Neural progenitor cell (in vitro differentiated cells): ENCODE measurements around the gene NDUFB3. TPM values are rescaled to one million over a fixed set of nuclear protein-coding genes. Genes with fewer than 3 reads are reported as not detected.

Experiments used
- DNase-seq: peaks from one replicate; pipeline ENCODE4 v3.0.0-alpha.2; 2016; ENCODE audit warnings: low spot score
- H2AFZ ChIP-seq: fragments of 200-600 bp; sonication (generic); replicated peaks from 2 replicates; pipeline ENCODE4 v1.6.1; 2016; ENCODE audit warnings: antibody characterized with exemption
- H3F3A ChIP-seq: fragments of 200-600 bp; sonication (generic); 2 replicates; pipeline ENCODE4 v1.6.1; 2016; ENCODE audit warnings: antibody characterized with exemption, low read depth
- H3K27ac ChIP-seq: fragments of 200-600 bp; sonication (generic); 2 replicates; pipeline ENCODE4 v1.5.1; 2016; ENCODE audit warnings: mild to moderate bottlenecking
- H3K27me3 ChIP-seq: fragments of 200-600 bp; sonication (generic); 2 replicates; pipeline ENCODE4 v1.6.1; 2016; ENCODE audit warnings: mild to moderate bottlenecking, moderate library complexity
- H3K36me3 ChIP-seq: fragments of 200-600 bp; sonication (generic); 2 replicates; pipeline ENCODE4 v1.5.1; 2016
- H3K4me1 ChIP-seq: fragments of 200-600 bp; sonication (generic); 2 replicates; pipeline ENCODE4 v1.6.1; 2016; ENCODE audit warnings: mixed run types
- H3K4me2 ChIP-seq: fragments of 200-600 bp; sonication (generic); 2 replicates; pipeline ENCODE4 v1.6.1; 2016
- H3K4me3 ChIP-seq: fragments of 200-600 bp; sonication (generic); 2 replicates; pipeline ENCODE4 v1.5.1; 2016
- H3K79me2 ChIP-seq: fragments of 200-600 bp; sonication (generic); 2 replicates; pipeline ENCODE4 v1.6.1; 2016; ENCODE audit warnings: low read depth
- H3K9ac ChIP-seq: fragments of 200-600 bp; sonication (generic); 2 replicates; pipeline ENCODE4 v1.6.1; 2016
- H3K9me3 ChIP-seq: fragments of 200-600 bp; sonication (generic); 2 replicates; pipeline ENCODE4 v1.5.1; 2016; ENCODE audit warnings: low read depth
- H4K20me1 ChIP-seq: fragments of 200-600 bp; sonication (generic); 2 replicates; pipeline ENCODE4 v1.6.1; 2016; ENCODE audit warnings: low read depth
- H3K27ac Mint-ChIP-seq: 3 replicates; pipeline ENCODE4 v1.8.0; 2021; ENCODE audit warnings: mixed read lengths
- H3K27me3 Mint-ChIP-seq: 2 replicates; pipeline ENCODE4 v1.8.0; 2022; ENCODE audit warnings: low read depth, mild to moderate bottlenecking, inconsistent platforms, moderate library complexity, mixed read lengths; ENCODE audit not compliant: insufficient read depth
- H3K36me3 Mint-ChIP-seq: 3 replicates; pipeline ENCODE4 v1.8.0; 2021; ENCODE audit warnings: mixed read lengths
- H3K4me1 Mint-ChIP-seq: 3 replicates; pipeline ENCODE4 v1.8.0; 2021; ENCODE audit warnings: mixed read lengths
- H3K4me3 Mint-ChIP-seq: 3 replicates; pipeline ENCODE4 v1.8.0; 2021; ENCODE audit warnings: mild to moderate bottlenecking, moderate library complexity, mixed read lengths
- H3K9me3 Mint-ChIP-seq: 3 replicates; pipeline ENCODE4 v1.8.0; 2020; ENCODE audit warnings: mixed read lengths
- EZH2 ChIP-seq: fragments of 200-600 bp; sonication (generic); IDR thresholded peaks from 2 replicates; pipeline ENCODE4 v1.6.1; 2017; ENCODE audit warnings: antibody characterized with exemption, mild to moderate bottlenecking, moderate library complexity
- EZH2phosphoT487 ChIP-seq: fragments of 200-600 bp; sonication (generic); IDR thresholded peaks from 2 replicates; pipeline ENCODE4 v1.6.1; 2017; ENCODE audit warnings: antibody characterized with exemption
- small RNA-seq: library from RNA; depleted of rRNA; stranded (forward); fragments of <200 nt; gene quantifications from one replicate; pipeline ENCODE3, GENCODE V24; 2015
- total RNA-seq: library from RNA; depleted of rRNA; stranded (reverse); fragments of >200 nt; gene quantifications from 2 replicates; pipeline ENCODE4 v1.2.3, GENCODE V29; 2015; ENCODE audit warnings: low replicate concordance
- TF ChIP-seq, protein P1 (sequence below): fragments of 200-600 bp; sonication (generic); IDR thresholded peaks from 2 replicates; pipeline ENCODE4 v1.5.1; 2017; ENCODE audit warnings: antibody characterized with exemption, mild to moderate bottlenecking

The NDUFB3 gene
- total RNA-seq, 1 donor from 2014 or later = 125 TPM

DNA sequence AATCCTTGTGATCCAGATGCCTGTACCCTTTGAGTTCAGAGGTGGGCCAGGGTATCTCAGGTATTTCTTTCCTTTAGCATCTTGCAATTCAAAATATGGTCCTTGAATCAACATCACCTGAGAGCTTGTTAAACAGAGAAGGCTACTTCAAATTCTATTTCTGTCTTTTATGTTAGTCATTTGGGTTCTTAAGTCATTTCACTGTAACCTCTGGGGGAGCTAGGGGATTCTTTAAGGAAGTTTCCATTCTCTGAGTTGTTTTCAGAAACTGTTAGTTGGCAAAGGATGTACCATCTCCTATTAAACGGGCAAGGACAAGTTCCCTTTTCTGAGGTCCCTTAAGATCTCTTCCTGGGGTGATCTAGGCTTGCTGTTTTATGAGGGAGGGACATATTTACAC is 60.7 kb downstream of the NDUFB3 start:
- H3K4me3 ChIP-seq = no peak overlapping the region

More for the DNA sequence above, 60.7 kb downstream of the NDUFB3 start:
- no peaks in the 10 kb centered on the region for H3K9me3 ChIP-seq
- H3K4me1 Mint-ChIP-seq = peaks cover 9% of the 10 kb centered on the region
- no peaks in the 10 kb centered on the region for H3F3A ChIP-seq
- H4K20me1 ChIP-seq = no peaks in the 10 kb centered on the region
- DNase-seq = no peak
- H2AFZ ChIP-seq = no peak overlapping the region
- H3K36me3 ChIP-seq = no peaks in the 10 kb centered on the region
- H3K4me3 Mint-ChIP-seq = no peak overlapping the region
- TF ChIP-seq, protein P1, sequence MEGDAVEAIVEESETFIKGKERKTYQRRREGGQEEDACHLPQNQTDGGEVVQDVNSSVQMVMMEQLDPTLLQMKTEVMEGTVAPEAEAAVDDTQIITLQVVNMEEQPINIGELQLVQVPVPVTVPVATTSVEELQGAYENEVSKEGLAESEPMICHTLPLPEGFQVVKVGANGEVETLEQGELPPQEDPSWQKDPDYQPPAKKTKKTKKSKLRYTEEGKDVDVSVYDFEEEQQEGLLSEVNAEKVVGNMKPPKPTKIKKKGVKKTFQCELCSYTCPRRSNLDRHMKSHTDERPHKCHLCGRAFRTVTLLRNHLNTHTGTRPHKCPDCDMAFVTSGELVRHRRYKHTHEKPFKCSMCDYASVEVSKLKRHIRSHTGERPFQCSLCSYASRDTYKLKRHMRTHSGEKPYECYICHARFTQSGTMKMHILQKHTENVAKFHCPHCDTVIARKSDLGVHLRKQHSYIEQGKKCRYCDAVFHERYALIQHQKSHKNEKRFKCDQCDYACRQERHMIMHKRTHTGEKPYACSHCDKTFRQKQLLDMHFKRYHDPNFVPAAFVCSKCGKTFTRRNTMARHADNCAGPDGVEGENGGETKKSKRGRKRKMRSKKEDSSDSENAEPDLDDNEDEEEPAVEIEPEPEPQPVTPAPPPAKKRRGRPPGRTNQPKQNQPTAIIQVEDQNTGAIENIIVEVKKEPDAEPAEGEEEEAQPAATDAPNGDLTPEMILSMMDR = no peak
- TF ChIP-seq EZH2phosphoT487 (no peak), EZH2 (no peak)
- peaks cover 6% of the 10 kb centered on the region for H3K4me1 ChIP-seq
- no peak overlapping the region for H3K27ac Mint-ChIP-seq
- H3K79me2 ChIP-seq = no peaks in the 10 kb centered on the region
- H3K9me3 Mint-ChIP-seq = no peaks in the 10 kb centered on the region
- H3K27ac ChIP-seq = no peak overlapping the region
- no peak overlapping the region for H3K4me2 ChIP-seq
- no peak overlapping the region for H3K9ac ChIP-seq
- H3K36me3 Mint-ChIP-seq = no peaks in the 10 kb centered on the region
- no peaks in the 10 kb centered on the region for H3K27me3 Mint-ChIP-seq
- no peaks in the 10 kb centered on the region for H3K27me3 ChIP-seq

Small RNAs within 50 kb of the gene (small RNA-seq; reads per million reads assigned to genes)
- gene RNU6-1206P = not detected

Other genes starting within 250 kb of the NDUFB3 start
- 126 and 253 TPM in 2 replicates for gene CLK1, start 207.3 kb upstream of the NDUFB3 start, total RNA-seq
- 87.9 and 152 TPM in 2 replicates for gene PPIL3, start 182.9 kb upstream of the NDUFB3 start, total RNA-seq
- gene NIF3L1, start 182.6 kb upstream of the NDUFB3 start, total RNA-seq = 69.2 and 79.8 TPM in 2 replicates
- gene ORC2, start 108.3 kb upstream of the NDUFB3 start, total RNA-seq = 48.1 and 75.4 TPM in 2 replicates
- 6.8 and 9.1 TPM in 2 replicates for gene HYCC2, start 330 bp upstream of the NDUFB3 start, total RNA-seq
- gene CFLAR, start 44.2 kb downstream of the NDUFB3 start, total RNA-seq = 10.9 and 11.4 TPM in 2 replicates
- gene CASP10, start 111.1 kb downstream of the NDUFB3 start, total RNA-seq = 1.4 and 2.2 TPM in 2 replicates
- gene CASP8, start 188.5 kb downstream of the NDUFB3 start, total RNA-seq = 2.1 and 3.1 TPM in 2 replicates